UCSD-AML1 (cell line): Measurements from ENCODE around the gene PPIP5K2.
A peak's percentile ranks its signal among the peaks of the same experiment; 100 is the strongest.
"Not testable (repeated sequence)": the region's sequence is repeated elsewhere in the genome, so short reads cannot be mapped to it uniquely, and the experiment has no call there.

Experiments used
- DNase-seq: peaks from one replicate; lab custom pipeline; 2025; ENCODE audit not compliant: unreplicated experiment; lab: John Stamatoyannopoulos, UW

The PPIP5K2 gene

DNA sequence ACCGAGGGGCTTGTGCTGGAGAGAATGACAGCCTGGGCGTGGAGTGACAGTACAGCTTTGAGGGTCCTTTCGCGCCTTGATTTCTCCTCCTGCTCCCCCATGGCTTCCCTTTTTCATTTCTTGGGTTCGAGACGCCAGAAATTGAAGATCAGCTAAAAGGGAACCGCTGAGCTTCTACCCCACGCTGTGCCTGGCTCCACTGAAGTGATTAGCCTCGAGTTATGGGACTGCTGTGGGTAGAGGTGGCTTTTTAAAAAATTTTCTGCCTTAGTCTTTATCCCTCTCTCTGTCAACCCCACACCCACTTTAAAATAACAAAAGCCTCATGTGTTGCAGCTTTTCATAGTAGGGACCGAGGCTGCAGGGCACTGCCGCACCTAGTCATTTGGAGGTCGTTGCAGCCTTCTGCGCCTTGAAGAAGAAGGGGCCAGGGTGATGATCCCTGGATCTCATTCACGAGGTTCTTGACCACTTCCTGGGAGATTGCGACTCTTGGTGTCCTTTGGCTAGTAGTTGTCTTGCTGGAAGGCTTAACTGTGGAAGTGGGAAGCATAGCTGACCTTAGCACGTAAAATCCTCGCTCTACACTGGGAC, 603 bp downstream of the PPIP5K2 start:
- peak; percentile 39 for DNase-seq

DNA sequence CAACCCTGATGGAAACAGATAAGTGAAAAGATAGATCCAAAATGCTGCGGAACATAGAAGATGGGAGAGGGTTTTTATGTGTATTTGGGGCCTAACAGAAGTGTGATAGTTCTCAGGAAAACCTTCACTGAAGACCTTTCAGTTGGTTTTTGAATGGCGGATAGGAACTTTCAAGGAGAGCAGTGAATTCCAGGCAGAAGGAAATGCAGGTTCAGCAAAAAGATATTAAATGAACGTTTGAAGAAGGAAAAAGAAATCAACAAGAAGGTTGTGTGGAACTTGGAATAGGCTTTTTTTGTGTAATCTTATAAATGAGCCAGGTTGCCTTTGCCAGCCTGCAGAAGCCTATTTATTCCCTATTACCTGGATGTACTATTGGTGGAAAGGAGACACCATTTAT, 2.1 kb downstream of the PPIP5K2 start:
- DNase-seq, result no peak

- no peak for DNase-seq
Observed at GRCh38 chr5:103126557-103126956, 6.5 kb downstream of the PPIP5K2 start.

DNA sequence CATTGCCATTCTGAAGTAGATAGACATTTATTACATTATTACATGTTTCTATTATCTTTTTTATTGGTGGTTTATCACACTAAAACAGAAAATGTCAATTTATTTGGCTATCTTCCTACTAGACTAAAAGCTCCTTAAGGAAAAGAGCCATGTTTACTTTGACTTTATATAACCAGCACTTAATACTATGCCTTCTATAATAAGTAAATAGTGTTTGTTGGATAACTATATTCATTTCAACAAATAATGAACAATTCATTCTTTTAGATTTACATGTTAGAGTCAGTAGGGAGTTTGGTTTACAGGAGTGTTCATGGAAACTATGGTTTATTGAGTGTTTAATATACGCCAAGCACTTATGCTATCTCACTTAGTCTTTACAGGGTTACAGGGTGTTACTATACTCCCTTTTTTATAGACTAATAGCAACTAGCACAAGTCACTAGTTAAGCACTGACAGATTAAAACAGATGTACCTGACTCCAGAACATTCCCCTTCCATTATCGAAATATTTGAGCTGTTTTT, 7.3 kb downstream of the PPIP5K2 start:
- no peak for DNase-seq

DNA sequence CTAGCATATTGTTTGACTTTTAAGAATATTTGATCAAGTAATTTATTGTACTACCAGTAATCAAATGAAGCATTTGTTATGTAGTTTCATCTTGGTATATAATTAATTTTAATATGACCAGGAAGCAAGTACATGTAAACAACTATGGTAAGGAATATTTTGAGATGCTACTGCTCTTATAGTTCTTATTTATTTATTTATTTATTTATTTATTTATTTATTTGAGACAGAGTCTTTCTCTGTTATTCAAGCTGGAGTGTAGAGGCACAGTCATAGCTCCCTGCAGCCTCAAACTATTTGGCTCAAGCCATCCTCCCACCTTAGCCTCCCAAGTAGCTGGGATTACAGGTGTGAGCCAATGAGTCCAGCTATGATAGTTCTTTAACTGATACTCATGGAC, 8.1 kb downstream of the PPIP5K2 start:
- no peak for DNase-seq

DNA sequence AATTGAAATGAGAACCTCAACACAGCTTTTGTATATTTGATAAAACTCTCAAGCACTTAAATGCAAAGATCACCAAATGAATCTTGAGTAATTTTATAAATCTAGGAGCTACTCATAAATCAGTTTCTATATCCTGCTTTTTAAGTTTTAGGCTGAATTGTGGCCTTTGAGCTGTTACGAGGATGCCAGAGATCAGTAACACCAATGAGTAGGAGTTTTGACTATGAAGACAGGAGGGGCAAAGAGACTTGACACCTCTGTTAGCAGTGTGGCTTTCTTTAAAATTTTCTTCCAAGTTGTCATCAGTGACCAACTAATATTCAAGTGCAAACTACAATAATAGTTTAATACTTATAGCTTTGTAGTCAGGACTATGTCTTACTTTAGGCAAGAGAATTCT, 12.6 kb downstream of the PPIP5K2 start:
- DNase-seq, result no peak

DNA sequence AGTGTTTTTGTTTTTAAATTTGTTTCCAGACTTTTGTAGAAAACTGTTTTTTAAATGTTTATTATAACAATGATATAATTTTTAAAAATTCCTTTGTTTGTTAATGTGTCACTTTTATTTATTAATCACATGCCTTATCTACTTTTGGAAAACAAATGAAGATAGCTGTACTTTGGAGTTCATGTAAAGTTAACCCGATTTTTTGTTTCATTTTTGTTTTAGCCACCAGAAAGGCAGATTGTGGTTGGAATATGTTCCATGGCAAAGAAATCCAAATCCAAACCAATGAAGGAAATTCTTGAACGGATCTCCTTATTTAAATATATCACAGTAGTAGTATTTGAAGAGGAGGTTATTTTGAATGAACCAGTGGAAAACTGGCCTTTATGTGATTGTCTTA, 13.1 kb downstream of the PPIP5K2 start:
- DNase-seq, result no peak

DNA sequence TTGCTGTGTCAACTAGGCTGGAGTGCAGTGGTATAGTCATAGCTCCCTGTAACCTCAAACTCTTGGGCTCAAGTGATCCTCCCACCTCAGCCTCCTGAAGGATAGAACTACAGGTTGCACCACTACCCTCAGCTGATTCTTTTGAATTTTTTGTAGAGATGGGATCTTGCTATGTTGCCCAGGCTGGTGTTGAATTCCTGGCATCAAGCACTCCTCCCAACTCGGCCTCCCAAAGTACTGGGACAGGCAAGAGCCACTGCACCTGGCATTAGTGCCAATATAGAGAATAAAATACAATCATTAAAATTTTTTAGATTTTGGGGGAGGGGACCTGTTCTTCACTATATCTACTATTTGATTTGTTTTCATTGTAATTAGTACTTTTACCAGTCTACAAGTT, 15.4 kb downstream of the PPIP5K2 start:
- DNase-seq, result no peak

- no peak for DNase-seq
Observed at GRCh38 chr5:103138202-103138690, 18.1 kb downstream of the PPIP5K2 start.

DNA sequence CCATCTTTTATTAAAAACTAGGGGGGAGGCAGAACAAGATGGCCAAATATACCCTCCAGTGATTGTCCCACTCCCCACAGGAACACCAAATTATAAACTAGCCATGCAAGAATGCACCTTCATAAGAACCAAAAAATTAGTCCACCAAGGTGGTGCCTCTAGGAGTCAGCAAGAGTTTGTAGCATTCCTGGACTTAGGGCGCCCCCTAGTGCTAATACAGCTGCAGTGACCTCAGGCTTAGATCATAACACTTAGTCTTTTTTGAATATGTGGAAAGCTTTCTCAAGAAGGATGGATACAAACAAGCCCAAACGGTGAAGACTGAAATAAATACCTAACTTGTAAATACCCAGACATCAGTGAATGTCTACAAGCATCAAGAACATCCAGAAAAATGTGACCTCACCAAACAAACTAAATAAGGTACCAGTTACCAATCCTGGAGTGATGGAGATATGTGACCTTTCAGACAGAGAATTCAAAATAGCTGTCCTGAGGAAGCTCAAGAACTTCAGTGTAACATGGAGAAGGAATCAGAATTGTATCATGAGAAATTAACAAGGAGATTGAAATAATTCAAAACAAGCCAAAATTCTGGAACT, 19.3 kb downstream of the PPIP5K2 start:
- peak; percentile 58 for DNase-seq

DNA sequence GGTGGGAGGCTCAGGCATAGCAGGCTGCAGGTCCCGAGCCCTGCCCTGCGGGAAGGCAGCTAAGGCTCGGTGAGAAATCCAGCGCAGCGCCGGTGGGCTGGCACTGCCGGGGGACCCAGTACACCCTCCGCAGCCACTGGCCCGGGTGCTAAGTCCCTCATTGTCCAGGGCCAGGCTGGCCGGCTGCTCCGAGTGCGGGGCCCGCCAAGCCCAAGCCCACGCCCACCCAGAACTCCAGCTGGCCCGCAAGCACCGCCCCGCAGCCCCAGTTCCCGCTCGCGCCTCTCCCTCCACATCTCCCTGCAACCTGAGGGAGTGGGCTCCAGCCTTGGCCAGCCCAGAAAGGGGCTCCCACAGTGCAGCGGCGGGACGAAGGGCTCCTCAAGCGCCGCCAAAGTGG, 22.0 kb downstream of the PPIP5K2 start:
- not testable (repeated sequence) for DNase-seq

DNA sequence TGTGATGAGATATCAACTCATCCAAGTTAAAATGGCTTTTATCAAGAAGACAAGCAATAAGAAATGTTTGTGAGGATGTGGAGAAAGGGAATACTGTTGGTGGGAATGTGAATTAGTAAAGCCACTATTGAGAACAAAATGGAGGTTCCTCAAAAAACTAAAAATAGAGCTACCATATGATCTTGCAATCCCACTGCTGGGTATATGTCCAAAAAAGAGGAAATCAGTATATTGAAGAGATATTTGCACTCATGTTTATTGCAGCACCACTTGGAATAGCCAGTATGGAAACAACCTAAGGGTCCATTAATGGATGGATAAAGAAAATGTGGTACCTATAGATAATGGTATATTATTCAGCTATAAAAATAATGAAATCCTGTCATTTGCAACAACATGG, 25.1 kb downstream of the PPIP5K2 start:
- no peak for DNase-seq

- DNase-seq, result no peak
Observed at GRCh38 chr5:103148213-103148612, 28.1 kb downstream of the PPIP5K2 start.

DNA sequence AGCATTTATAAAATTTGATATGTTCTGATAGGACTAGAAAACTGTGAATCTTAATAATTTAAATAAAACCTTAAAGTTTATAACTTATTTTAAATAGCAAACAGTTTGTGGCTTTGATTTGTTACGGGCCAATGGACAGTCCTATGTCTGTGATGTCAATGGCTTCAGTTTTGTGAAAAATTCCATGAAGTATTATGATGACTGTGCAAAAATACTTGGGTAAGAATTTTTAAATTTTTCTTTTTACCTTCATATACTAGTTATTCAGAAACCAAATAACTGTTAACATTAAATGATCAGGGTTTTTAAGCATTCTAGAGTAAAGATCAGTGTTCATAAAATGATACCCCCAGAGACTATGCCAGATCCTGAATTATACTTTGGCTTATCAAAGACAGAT, 31.1 kb downstream of the PPIP5K2 start:
- no peak for DNase-seq

DNA sequence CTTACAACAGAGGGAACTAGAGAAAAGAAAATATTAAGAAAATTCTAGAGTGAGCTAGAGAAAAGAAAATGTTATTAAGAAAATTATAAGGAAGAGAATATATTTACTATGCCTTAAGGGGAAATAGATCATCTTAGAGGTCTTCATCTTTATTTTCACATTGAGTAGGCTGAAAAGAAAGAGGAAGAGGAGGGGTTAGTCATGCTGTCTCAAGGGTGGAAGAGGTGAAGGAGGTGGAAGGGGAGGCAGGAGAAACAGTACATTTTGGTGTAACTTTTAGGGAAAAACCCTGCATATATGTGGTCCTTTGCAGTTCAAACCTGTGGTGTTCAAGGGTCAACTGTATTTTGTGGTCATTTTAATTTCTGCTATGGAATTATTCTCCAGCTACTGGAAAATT, 46.6 kb downstream of the PPIP5K2 start:
- no peak for DNase-seq

GRCh38 chr5:103174147-103174546, 54.0 kb downstream of the PPIP5K2 start:
- no peak for DNase-seq

DNA sequence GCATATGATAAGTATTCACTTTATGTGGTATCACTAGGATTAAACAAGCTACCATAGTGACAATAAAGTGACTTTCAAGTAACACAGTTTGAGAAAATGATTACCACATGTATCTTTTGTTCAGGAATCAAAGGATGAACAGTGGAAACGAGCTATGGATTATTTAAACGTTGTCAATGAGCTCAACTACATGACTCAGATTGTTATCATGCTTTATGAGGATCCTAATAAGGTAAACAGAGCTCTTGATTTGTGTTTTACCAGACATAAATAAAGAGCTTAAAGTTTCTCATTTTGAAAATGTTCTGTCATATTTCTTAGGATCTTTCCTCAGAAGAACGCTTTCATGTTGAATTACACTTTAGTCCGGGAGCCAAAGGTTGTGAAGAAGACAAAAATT, 57.4 kb downstream of the PPIP5K2 start:
- no peak for DNase-seq

DNA sequence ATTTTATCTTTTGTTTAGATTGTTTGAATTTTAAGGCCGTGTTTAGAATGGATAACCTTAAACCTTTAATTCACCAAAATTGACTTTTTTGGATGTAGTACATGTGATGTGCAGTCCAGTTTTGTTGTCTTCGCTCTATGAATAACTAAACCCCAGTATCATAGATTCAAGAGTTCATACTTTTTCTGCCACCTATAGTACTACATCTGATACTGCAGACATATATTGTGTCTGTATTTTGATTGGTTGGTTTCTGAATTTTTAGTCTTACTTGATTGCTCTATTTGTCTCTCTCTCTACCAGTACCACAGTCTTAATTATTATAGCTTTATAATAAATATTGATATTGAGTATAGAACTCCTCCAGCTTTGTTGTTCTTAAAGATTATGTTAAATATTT, 58.1 kb downstream of the PPIP5K2 start:
- no peak for DNase-seq

- peak; percentile 4 for DNase-seq
Observed at GRCh38 chr5:103186152-103186551, 66.1 kb downstream of the PPIP5K2 start.

DNA sequence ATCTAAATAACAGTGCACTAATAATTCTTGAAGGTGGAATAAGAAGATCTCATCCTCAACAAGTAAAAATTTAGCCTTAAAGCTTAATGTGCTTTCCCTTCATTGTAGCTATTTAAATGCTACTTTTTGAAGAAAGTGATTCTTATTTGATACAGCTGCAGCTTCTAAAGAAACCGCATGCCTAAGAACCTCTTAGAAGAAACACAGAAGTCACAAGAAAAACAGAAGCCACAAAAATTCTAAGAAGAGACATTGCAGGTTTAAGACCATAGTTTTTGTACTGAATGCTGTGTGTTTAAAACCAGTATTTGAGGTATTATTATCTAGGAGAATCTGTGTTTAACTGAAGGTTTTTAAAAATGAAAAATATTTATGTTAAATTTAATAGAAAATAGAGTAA, 68.3 kb downstream of the PPIP5K2 start:
- no peak for DNase-seq

- no peak for DNase-seq
Observed at GRCh38 chr5:103203226-103203625, 83.1 kb downstream of the PPIP5K2 start.

DNA sequence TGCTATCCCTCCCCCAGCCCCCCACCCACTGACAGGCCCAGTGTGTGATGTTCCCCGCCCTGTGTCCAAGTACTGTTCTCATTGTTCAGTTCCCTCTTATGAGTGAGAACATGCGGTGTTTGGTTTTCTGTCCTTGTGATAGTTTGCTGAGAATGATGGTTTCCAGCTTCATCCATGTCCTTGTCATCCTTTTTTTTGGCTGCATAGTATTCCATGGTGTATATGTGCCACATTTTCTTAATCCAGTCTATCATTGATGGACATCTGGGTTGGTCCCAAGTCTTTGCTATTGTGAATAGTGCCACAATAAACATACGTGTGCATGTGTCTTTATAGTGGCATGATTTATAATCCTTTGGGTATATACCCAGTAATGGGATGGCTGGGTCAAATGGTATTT, 84.9 kb downstream of the PPIP5K2 start:
- not testable (repeated sequence) for DNase-seq
